Choroid plexus epithelial cell (primary cell): ENCODE data around the gene HIPK2.
"Not testable (repeated sequence)": the region's sequence is repeated elsewhere in the genome, so short reads cannot be mapped to it uniquely, and the experiment has no call there.

Source experiments
- DNase-seq: peaks from one replicate; pipeline ENCODE4 v3.0.0-alpha.2; 2010; ENCODE audit warnings: low read depth
- H3K4me3 ChIP-seq: 2 replicates; pipeline ENCODE4 v1.5.1; 2011; ENCODE audit warnings: low read depth, mild to moderate bottlenecking, control low read depth, low read length, moderate library complexity
- CTCF ChIP-seq: conservative IDR thresholded peaks from 2 replicates; pipeline ENCODE4 v1.5.1; 2011; ENCODE audit warnings: low read depth, mild to moderate bottlenecking, control low read depth, inconsistent platforms, low read length, moderate library complexity

The HIPK2 gene

GRCh38 chr7:139560678-139561077, 217.1 kb downstream of the HIPK2 start:
- no peak overlapping the region for H3K4me3 ChIP-seq
- DNase-seq, result no peak
- TF ChIP-seq CTCF, result no peak

- no peak overlapping the region for H3K4me3 ChIP-seq
- TF ChIP-seq CTCF, result no peak
- DNase-seq, result no peak
Observed at GRCh38 chr7:139560199-139560598, 217.6 kb downstream of the HIPK2 start.

- TF ChIP-seq CTCF, result no peak
- DNase-seq, result no peak
- H3K4me3 ChIP-seq, result no peak overlapping the region
Observed at GRCh38 chr7:139559364-139560105, 218.3 kb downstream of the HIPK2 start.

GRCh38 chr7:139557857-139558581, 219.8 kb downstream of the HIPK2 start:
- no peak for DNase-seq

GRCh38 chr7:139553991-139554700, 223.7 kb downstream of the HIPK2 start:
- not testable (repeated sequence) for DNase-seq, H3K4me3 ChIP-seq

More at GRCh38 chr7:139557857-139558581, 219.8 kb downstream of the HIPK2 start:
- TF ChIP-seq CTCF, result peak; percentile 14
- H3K4me3 ChIP-seq, result no peak overlapping the region

GRCh38 chr7:139548302-139549028, 229.3 kb downstream of the HIPK2 start:
- no peak for TF ChIP-seq CTCF
- no peak for DNase-seq

GRCh38 chr7:139544645-139545044, 233.2 kb downstream of the HIPK2 start:
- H3K4me3 ChIP-seq, result no peak overlapping the region
- no peak for TF ChIP-seq CTCF
- no peak for DNase-seq

More at GRCh38 chr7:139548302-139549028, 229.3 kb downstream of the HIPK2 start:
- H3K4me3 ChIP-seq, result no peak overlapping the region
